M059J (cell line): ENCODE measurements around the gene MAPT. TPM values are rescaled to one million over a fixed set of nuclear protein-coding genes. Genes with fewer than 3 reads are reported as not detected.

Source experiments
- DNase-seq: peaks from one replicate; pipeline ENCODE4 v3.0.0-alpha.2; 2012; ENCODE audit warnings: low read depth
- total RNA-seq: library from RNA; depleted of rRNA; stranded (reverse); fragments of >200 nt; shearing (Covaris generic); gene quantifications from 2 replicates; pipeline ENCODE4 v1.2.3, GENCODE V29; 2014; rRNA removed

MAPT gene
- total RNA-seq, 1 experiment from 2014 or later = 0.20 TPM

GRCh38 chr17:46049656-46050055, 155.3 kb downstream of the MAPT start:
- no peak for DNase-seq

GRCh38 chr17:46053911-46054534, 159.7 kb downstream of the MAPT start:
- DNase-seq = peak; percentile 39

- peak; percentile 65 for DNase-seq
These were observed 162.5 kb downstream of the MAPT start for GRCh38 chr17:46056800-46057304.

GRCh38 chr17:46057366-46057765, 163.0 kb downstream of the MAPT start:
- DNase-seq = no peak

GRCh38 chr17:46059486-46059885, 165.1 kb downstream of the MAPT start:
- no peak for DNase-seq

- no peak for DNase-seq
These were observed 166.1 kb downstream of the MAPT start for GRCh38 chr17:46060461-46060860.

GRCh38 chr17:46061435-46061834, 167.1 kb downstream of the MAPT start:
- DNase-seq = peak; percentile 13

GRCh38 chr17:46063241-46063640, 168.9 kb downstream of the MAPT start:
- DNase-seq = peak; percentile 75

- no peak for DNase-seq
These were observed 170.1 kb downstream of the MAPT start for GRCh38 chr17:46064460-46064859.

- DNase-seq = no peak
These were observed 177.4 kb downstream of the MAPT start for GRCh38 chr17:46071796-46072195.

GRCh38 chr17:46072998-46073397, 178.6 kb downstream of the MAPT start:
- DNase-seq = peak; percentile 67

- no peak for DNase-seq
These were observed 180.2 kb downstream of the MAPT start for GRCh38 chr17:46074540-46074939.

Other genes with a start within 250 kb of the MAPT start
- gene CRHR1, start 110.2 kb upstream of the MAPT start, total RNA-seq = not detected in 2 replicates
- gene SPPL2C, start 49.7 kb upstream of the MAPT start, total RNA-seq = not detected in 2 replicates
- not detected in 2 replicates for gene STH, start 104.7 kb downstream of the MAPT start, total RNA-seq